Mesendoderm (in vitro differentiated cells): Measurements from ENCODE around the gene DIP2B.

ENCODE experiments used
- DNase-seq: peaks from one replicate; pipeline ENCODE4 v3.0.0; 2013
- H2AK5ac ChIP-seq: 2 replicates; pipeline ENCODE4 v1.6.1; 2013; ENCODE audit warnings: low read length, inconsistent platforms
- H2BK120ac ChIP-seq: 2 replicates; pipeline ENCODE4 v1.6.1; 2013; ENCODE audit warnings: low read depth, mild to moderate bottlenecking, low read length, moderate library complexity, mixed read lengths
- H2BK15ac ChIP-seq: replicated peaks from 2 replicates; pipeline ENCODE4 v1.6.1; 2013; ENCODE audit warnings: low read depth, mild to moderate bottlenecking, moderate library complexity
- H2BK5ac ChIP-seq: 2 replicates; pipeline ENCODE4 v1.6.1; 2013; ENCODE audit warnings: low read length, inconsistent platforms
- H3K18ac ChIP-seq: 2 replicates; pipeline ENCODE4 v1.6.1; 2013; ENCODE audit warnings: mild to moderate bottlenecking, low read length, mixed read lengths
- H3K23ac ChIP-seq: one replicate; pipeline ENCODE4 v1.6.1; 2013; ENCODE audit warnings: low read length
- H3K27ac ChIP-seq: 2 replicates; pipeline ENCODE4 v1.5.1; 2013; ENCODE audit warnings: low read depth, mild to moderate bottlenecking, inconsistent platforms, low read length, moderate library complexity
- H3K27me3 ChIP-seq: 2 replicates; pipeline ENCODE4 v1.6.1; 2013; ENCODE audit warnings: low read length, control low read depth, mild to moderate bottlenecking, inconsistent platforms; ENCODE audit not compliant: insufficient read depth, poor library complexity
- H3K36me3 ChIP-seq: 2 replicates; pipeline ENCODE4 v1.6.1; 2013; ENCODE audit warnings: low read length, inconsistent platforms; ENCODE audit not compliant: control insufficient read depth, insufficient read depth
- H3K4ac ChIP-seq: one replicate; pipeline ENCODE4 v1.6.1; 2013; ENCODE audit warnings: low read depth, mild to moderate bottlenecking, low read length, moderate library complexity
- H3K4me1 ChIP-seq: 2 replicates; pipeline ENCODE4 v1.6.1; 2013; ENCODE audit warnings: low read depth, low read length, inconsistent platforms; ENCODE audit not compliant: control insufficient read depth
- H3K4me2 ChIP-seq: 2 replicates; pipeline ENCODE4 v1.6.1; 2013; ENCODE audit warnings: low read length
- H3K4me3 ChIP-seq: 2 replicates; pipeline ENCODE4 v1.5.1; 2013; ENCODE audit warnings: mild to moderate bottlenecking, low read length
- H3K56ac ChIP-seq: one replicate; pipeline ENCODE4 v1.6.1; 2013; ENCODE audit warnings: low read length
- H3K79me1 ChIP-seq: 2 replicates; pipeline ENCODE4 v1.6.1; 2013; ENCODE audit warnings: low read length, inconsistent platforms
- H3K79me2 ChIP-seq: 2 replicates; pipeline ENCODE4 v1.6.1; 2013; ENCODE audit warnings: mild to moderate bottlenecking, low read length; ENCODE audit not compliant: control insufficient read depth, insufficient read depth
- H3K9ac ChIP-seq: 2 replicates; pipeline ENCODE4 v1.6.1; 2013; ENCODE audit warnings: low read length, inconsistent platforms
- H4K5ac ChIP-seq: one replicate; pipeline ENCODE4 v1.6.1; 2013; ENCODE audit warnings: low read length
- H4K8ac ChIP-seq: one replicate; pipeline ENCODE4 v1.6.1; 2013; ENCODE audit warnings: low read depth, mild to moderate bottlenecking, control low read depth, low read length, moderate library complexity
- WGBS: extraction: QIAGEN DNeasy Blood & Tissue Kit; methylation state at CpG from one replicate; pipeline ENCODE4 v1.1.7; 2013; ENCODE audit warnings: low lambda C conversion rate, missing lambda C conversion rate; ENCODE audit not compliant: insufficient coverage; ENCODE audit errors: extremely low coverage; 5-methylcytosine and 5-hydroxymethylcytosine counted together

DIP2B gene

DNA sequence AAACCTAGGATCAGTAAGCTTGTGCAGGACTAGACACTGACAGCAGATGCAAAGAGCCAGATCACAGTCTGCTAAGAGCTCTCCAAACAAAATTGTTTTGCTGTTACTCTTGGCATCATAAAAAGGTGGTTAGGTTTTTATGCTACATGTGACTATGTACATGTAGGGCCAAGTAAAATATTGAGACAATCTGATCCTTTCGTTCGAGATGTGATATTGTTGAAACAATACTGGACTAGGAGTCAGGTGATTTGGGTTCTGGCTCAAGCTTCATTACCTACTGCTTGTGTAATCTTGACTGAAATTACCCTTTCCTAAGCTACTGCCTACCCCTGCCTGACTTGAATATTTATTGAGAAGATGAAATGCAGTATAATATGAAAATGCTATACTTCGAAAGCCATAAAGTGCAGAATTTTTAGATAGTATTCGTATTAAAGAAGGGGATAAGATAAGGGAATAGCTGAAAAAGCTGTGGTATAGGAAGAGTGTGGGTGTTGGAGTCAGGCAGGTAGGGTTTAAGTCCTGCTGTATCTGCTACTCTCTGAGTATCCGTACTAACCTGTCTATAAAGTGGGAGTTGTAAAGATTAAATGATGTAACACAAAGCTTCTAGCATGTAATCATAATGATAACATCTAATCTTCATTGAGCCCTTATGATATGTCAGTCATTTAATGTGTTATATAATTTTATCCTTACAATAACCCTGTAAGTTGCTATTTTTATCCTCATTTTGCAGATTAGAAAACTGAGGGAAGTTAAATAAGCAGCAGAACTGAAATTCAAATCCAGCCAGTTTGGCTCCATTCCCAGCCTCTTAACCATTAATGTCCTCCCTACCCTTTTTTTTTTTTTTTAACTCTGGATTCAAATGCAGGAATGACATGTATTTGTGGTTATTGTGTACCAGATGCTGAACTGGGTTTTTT, 220.5 kb downstream of the DIP2B start:
- Histone ChIP-seq H3K4ac (no peak overlapping the region), H3K18ac (no peak overlapping the region), H3K23ac (no peak overlapping the region), H2BK5ac (no peak overlapping the region), H2BK120ac (no peak overlapping the region), H3K56ac (no peak overlapping the region), H3K4me2 (no peak overlapping the region), H3K27ac (no peak overlapping the region), H3K27me3 (no peaks in the 10 kb centered on the region), H3K4me3 (no peak overlapping the region), H2BK15ac (no peak overlapping the region), H3K36me3 (peaks cover 5% of the 10 kb centered on the region), H4K5ac (no peak overlapping the region), H4K8ac (no peak overlapping the region), H3K9ac (no peak overlapping the region), H3K79me2 (no peaks in the 10 kb centered on the region), H3K4me1 (no peaks in the 10 kb centered on the region), H2AK5ac (no peak overlapping the region), H3K79me1 (no peaks in the 10 kb centered on the region)
- DNase-seq = no peak
- 100% methylated on average over 2 of the region's 5 CpGs for WGBS

DNA sequence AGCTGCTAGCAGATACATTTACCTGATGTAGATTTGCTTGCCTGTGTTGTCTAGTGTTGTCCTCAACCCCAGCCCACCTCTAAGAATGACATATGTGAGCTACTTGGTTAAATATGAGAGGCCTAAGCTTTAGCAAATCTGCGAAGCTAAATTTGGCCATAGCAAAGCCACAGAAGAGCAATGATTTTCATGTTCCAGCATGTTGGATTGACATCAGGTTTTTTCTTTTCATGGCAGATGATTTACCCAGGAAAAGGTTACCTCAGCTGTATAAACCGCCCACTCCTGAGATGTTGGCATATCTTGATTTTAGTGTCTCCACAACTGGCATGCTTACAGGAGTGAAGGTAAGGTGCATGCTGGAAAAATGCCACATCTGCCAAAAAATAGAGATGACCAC, 222.7 kb downstream of the DIP2B start:
- Histone ChIP-seq H2AK5ac (no peak overlapping the region), H3K4me2 (no peak overlapping the region), H3K4me3 (no peak overlapping the region), H2BK15ac (no peak overlapping the region), H3K56ac (no peak overlapping the region), H4K5ac (no peak overlapping the region), H3K4ac (no peak overlapping the region), H3K4me1 (no peaks in the 10 kb centered on the region), H3K9ac (no peak overlapping the region), H3K79me1 (no peaks in the 10 kb centered on the region), H3K27ac (no peak overlapping the region), H3K18ac (no peak overlapping the region), H3K36me3 (peaks cover 5% of the 10 kb centered on the region), H2BK120ac (no peak overlapping the region), H3K79me2 (no peaks in the 10 kb centered on the region), H2BK5ac (no peak overlapping the region), H3K23ac (no peak overlapping the region), H4K8ac (no peak overlapping the region), H3K27me3 (no peaks in the 10 kb centered on the region)
- no peak for DNase-seq
- no CpG with 5 or more reads among the region's 2 CpGs for WGBS

GRCh38 chr12:50728417-50728816, 223.6 kb downstream of the DIP2B start:
- Histone ChIP-seq H3K23ac (no peak overlapping the region), H4K8ac (no peak overlapping the region), H2AK5ac (no peak overlapping the region), H3K4me3 (no peak overlapping the region), H4K5ac (no peak overlapping the region), H3K18ac (no peak overlapping the region), H3K79me2 (no peaks in the 10 kb centered on the region), H3K4me2 (no peak overlapping the region), H3K27ac (no peak overlapping the region), H3K36me3 (peaks cover 5% of the 10 kb centered on the region), H2BK5ac (no peak overlapping the region), H2BK15ac (no peak overlapping the region), H3K56ac (no peak overlapping the region), H3K4me1 (no peaks in the 10 kb centered on the region), H3K9ac (no peak overlapping the region), H3K4ac (no peak overlapping the region), H3K27me3 (no peaks in the 10 kb centered on the region), H3K79me1 (no peaks in the 10 kb centered on the region), H2BK120ac (no peak overlapping the region)
- no peak for DNase-seq
- WGBS = no CpG with 5 or more reads among the region's 7 CpGs

DNA sequence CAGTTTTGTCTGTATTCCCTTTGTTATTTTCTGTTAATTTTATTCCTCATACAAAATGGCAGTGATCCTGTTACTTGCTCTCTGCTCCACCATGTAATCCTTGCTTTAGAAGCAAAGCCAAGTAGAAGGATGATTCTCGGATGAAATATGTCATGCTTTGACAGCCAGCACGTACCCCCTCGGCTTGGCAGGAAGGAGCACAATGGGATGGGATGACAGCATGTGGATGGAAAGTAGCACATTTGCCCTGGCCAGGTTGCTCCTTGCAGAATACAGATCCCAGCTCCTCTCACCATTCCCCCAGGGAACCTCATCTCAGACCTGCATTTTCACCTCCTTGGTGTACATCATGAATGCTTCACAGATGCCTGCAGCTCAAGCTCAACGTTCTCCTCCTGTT, 224.1 kb downstream of the DIP2B start:
- no peak overlapping the region for H3K18ac ChIP-seq
- no peak overlapping the region for H3K56ac ChIP-seq
- no peak overlapping the region for H3K4ac ChIP-seq
- H4K8ac ChIP-seq = no peak overlapping the region
- H3K36me3 ChIP-seq = peaks cover 5% of the 10 kb centered on the region
- H3K27ac ChIP-seq = no peak overlapping the region
- H2AK5ac ChIP-seq = no peak overlapping the region
- no peak overlapping the region for H4K5ac ChIP-seq
- H2BK120ac ChIP-seq = no peak overlapping the region
- no peak overlapping the region for H3K4me2 ChIP-seq
- no peaks in the 10 kb centered on the region for H3K79me1 ChIP-seq
- H3K4me3 ChIP-seq = no peak overlapping the region
- no peak for DNase-seq
- no peaks in the 10 kb centered on the region for H3K4me1 ChIP-seq
- H3K9ac ChIP-seq = no peak overlapping the region
- no CpG with 5 or more reads among the region's 4 CpGs for WGBS
- H3K23ac ChIP-seq = no peak overlapping the region
- no peaks in the 10 kb centered on the region for H3K27me3 ChIP-seq
- H3K79me2 ChIP-seq = no peaks in the 10 kb centered on the region
- no peak overlapping the region for H2BK15ac ChIP-seq
- no peak overlapping the region for H2BK5ac ChIP-seq

DNA sequence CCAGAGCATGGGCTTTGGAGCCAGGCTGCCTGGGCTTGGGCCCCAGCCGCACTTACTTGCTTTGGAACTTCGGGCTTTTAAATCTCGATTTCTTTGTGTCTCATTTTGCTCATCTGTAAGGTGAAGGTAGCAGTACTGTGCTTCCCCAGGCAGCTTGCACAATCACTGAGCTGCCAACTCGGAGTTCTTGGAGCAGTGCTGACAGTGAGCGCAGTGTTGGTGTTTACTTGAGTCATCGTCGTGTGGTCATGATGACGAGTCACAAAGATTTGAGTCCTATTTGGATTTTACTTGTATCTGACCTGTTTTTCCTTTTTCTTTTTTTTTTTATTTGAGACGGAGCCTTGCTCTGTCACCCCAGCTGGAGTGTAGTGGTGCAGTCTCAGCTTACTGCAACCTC, 227.8 kb downstream of the DIP2B start:
- no peak overlapping the region for H3K9ac ChIP-seq
- H3K4me3 ChIP-seq = no peak overlapping the region
- H2BK15ac ChIP-seq = no peak overlapping the region
- H2BK5ac ChIP-seq = no peak overlapping the region
- H3K79me1 ChIP-seq = no peaks in the 10 kb centered on the region
- H3K4me2 ChIP-seq = no peak overlapping the region
- no CpG with 5 or more reads among the region's 9 CpGs for WGBS
- no peak overlapping the region for H2BK120ac ChIP-seq
- H3K79me2 ChIP-seq = no peaks in the 10 kb centered on the region
- H4K8ac ChIP-seq = no peak overlapping the region
- H4K5ac ChIP-seq = no peak overlapping the region
- H3K18ac ChIP-seq = no peak overlapping the region
- DNase-seq = no peak
- no peaks in the 10 kb centered on the region for H3K27me3 ChIP-seq
- H3K4me1 ChIP-seq = no peaks in the 10 kb centered on the region
- no peak overlapping the region for H3K56ac ChIP-seq
- no peak overlapping the region for H3K27ac ChIP-seq
- H2AK5ac ChIP-seq = no peak overlapping the region
- H3K36me3 ChIP-seq = peaks cover 3% of the 10 kb centered on the region
- no peak overlapping the region for H3K4ac ChIP-seq
- H3K23ac ChIP-seq = no peak overlapping the region

DNA sequence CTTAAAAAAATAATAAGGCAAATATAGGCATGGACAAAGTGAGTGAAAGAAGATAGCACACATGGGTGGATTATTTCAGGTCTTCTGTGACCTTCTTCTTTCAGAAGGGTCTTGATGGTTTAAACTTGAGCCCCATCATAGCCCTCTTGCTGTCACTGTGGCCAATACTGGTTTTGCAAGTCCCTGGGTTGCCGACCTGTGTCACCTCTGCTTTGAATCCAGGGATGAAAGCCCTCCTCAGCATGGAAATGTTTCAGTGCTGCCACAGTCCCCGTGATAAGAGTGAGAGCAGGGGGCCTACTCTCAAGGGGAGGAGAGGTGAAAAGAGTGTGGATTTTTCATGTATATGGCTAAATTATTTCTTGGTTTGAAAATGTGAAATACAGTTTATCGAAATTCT, 228.9 kb downstream of the DIP2B start:
- H3K4me3 ChIP-seq = no peak overlapping the region
- no peak overlapping the region for H4K5ac ChIP-seq
- no peaks in the 10 kb centered on the region for H3K79me1 ChIP-seq
- no peak overlapping the region for H3K27ac ChIP-seq
- H4K8ac ChIP-seq = no peak overlapping the region
- no peaks in the 10 kb centered on the region for H3K27me3 ChIP-seq
- H3K79me2 ChIP-seq = no peaks in the 10 kb centered on the region
- no peak overlapping the region for H3K18ac ChIP-seq
- H3K36me3 ChIP-seq = peaks cover 3% of the 10 kb centered on the region
- no peak overlapping the region for H2AK5ac ChIP-seq
- no peak overlapping the region for H2BK15ac ChIP-seq
- no peak overlapping the region for H3K4ac ChIP-seq
- H3K4me1 ChIP-seq = no peaks in the 10 kb centered on the region
- no peak overlapping the region for H2BK120ac ChIP-seq
- DNase-seq = no peak
- H3K56ac ChIP-seq = no peak overlapping the region
- H2BK5ac ChIP-seq = no peak overlapping the region
- no peak overlapping the region for H3K23ac ChIP-seq
- no peak overlapping the region for H3K9ac ChIP-seq
- H3K4me2 ChIP-seq = no peak overlapping the region
- no CpG with 5 or more reads among the region's 3 CpGs for WGBS
